ENCODE measurements around the gene ADGRD1. TPM values are rescaled to one million over a fixed set of nuclear protein-coding genes. Genes with fewer than 3 reads are reported as not detected.

The ADGRD1 gene
- polyA plus RNA-seq, 1 of the 3 experiments (the other 2 are of a cell fraction) = not detected

DNA sequence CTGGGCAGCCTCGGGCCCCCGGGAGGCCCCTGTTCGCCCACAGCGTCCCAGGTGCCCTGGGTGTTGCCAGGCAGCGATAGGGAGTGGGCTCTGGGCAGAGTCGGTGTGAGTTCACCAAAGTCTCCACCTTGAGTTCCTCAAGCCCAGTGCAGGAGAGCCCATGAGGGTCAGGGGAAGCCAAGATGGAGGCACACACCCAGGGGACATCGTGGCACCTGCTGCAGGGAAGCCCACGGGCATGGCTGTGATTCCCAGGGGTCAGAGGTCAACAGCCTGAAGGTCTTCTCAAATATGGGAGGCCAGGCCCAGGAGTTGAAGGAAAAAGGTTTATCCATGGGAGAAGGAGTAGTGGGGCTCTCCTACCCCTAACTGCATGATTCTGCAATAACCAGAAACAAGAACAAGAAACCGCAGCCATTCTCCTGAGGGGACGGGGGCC, 148.8 kb downstream of the ADGRD1 start:
- no peaks in the 10 kb centered on the region for H3K79me2 ChIP-seq (ENCODE audit: insufficient read depth)
- POLR2A ChIA-PET = no interaction called here
- H3K27ac ChIP-seq (ENCODE audit: low read depth in 2 of 2, low read length in 1 of 2) = no peak overlapping the region
- no peak for DNase-seq
- no peaks in the 10 kb centered on the region for H3K27me3 ChIP-seq (ENCODE audit: insufficient read depth)
- H2AFZ ChIP-seq (ENCODE audit: low read depth) = no peak overlapping the region
- no peak overlapping the region for H3K4me2 ChIP-seq
- TF ChIP-seq FOXM1 (IDR thresholded peaks at IDR 0.05; ENCODE audit: low read depth) (no peak), YY1 (IDR thresholded peaks at IDR 0.05; ENCODE audit: low read depth) (no peak), NRF1 (IDR thresholded peaks at IDR 0.05; ENCODE audit: low read depth, low read length) (no peak)
- peaks cover 0 to 11% of the 10 kb centered on the region in 2 experiments; a peak in 1 of 4 replicates for H3K4me1 ChIP-seq (ENCODE audit: control insufficient read depth in 1 of 2, insufficient read depth in 2 of 2, low read depth in 1 of 2, low read length in 1 of 2)
- CTCF ChIA-PET = interaction anchor here (2.4 to 6.2 kb wide), 10 partner anchors 12 to 731 kb away, joined by 7 to 164 read pairs (median 48); partner anchors contain the start of gene MMP17
- H3K36me3 ChIP-seq (replicated peaks in 1 of 2; ENCODE audit: control insufficient read depth in 1 of 2, insufficient read depth in 2 of 2, low read length in 1 of 2) = no peaks in the 10 kb centered on the region
- 67% methylated on average over 10 of the region's 10 CpGs for WGBS (ENCODE audit: low lambda C conversion rate)
- H3K4me3 ChIP-seq (ENCODE audit: low read depth in 2 of 2, low read length in 1 of 2) = no peak overlapping the region
- H3K9ac ChIP-seq = no peak overlapping the region
- H3F3A ChIP-seq (replicated peaks; ENCODE audit: insufficient read depth) = no peaks in the 10 kb centered on the region
- H4K20me1 ChIP-seq (ENCODE audit: insufficient read depth) = no peaks in the 10 kb centered on the region
- no peaks in the 10 kb centered on the region for H3K9me2 ChIP-seq
- H3K9me3 ChIP-seq = no peaks in the 10 kb centered on the region

DNA sequence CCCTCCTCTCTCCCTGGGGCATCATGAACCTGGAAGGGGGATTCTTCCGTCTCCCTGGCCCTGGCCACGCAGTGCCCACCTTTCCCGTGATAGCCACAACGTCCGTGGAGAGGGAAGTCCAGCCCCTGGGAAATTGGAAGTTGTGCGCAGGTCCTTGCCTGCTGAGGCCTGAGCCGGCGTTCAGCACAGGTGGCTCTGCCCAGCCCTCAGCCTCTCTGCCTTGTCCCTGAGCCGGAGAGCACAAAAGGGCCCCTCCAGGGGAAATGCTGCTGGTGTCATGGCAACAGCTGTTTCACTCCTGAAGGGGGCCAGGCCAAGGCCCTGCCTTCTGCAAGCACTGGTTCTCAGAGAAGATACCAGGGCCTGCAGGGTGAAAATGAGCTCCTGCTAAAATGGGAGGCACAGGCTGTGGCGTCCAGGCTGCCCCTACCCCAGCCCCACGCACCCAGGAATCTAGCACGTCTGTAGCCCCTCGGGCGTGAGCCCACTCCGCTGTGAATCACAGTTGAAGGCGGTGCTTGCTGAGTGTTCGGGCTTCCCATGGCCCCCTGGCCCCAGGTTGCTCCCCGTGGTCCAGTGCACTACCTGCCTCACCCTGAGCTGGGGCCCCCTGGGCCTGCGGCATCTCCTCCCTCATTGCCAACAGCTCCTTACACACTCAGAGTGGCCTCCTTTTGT, 149.4 kb downstream of the ADGRD1 start:
- TF ChIP-seq, protein P1, sequence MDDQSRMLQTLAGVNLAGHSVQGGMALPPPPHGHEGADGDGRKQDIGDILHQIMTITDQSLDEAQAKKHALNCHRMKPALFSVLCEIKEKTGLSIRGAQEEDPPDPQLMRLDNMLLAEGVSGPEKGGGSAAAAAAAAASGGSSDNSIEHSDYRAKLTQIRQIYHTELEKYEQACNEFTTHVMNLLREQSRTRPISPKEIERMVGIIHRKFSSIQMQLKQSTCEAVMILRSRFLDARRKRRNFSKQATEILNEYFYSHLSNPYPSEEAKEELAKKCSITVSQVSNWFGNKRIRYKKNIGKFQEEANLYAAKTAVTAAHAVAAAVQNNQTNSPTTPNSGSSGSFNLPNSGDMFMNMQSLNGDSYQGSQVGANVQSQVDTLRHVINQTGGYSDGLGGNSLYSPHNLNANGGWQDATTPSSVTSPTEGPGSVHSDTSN (IDR thresholded peaks at IDR 0.05) = no peak
- TF ChIP-seq MXI1 (IDR thresholded peaks at IDR 0.05; ENCODE audit: low read depth, low read length) = no peak
- Histone ChIP-seq H3K4me3 (ENCODE audit: low read depth in 2 of 2, low read length in 1 of 2) (no peak overlapping the region), H3K4me1 (ENCODE audit: control insufficient read depth in 1 of 2, insufficient read depth in 2 of 2, low read depth in 1 of 2, low read length in 1 of 2) (peaks cover 0 to 5% of the 10 kb centered on the region in 2 experiments; a peak in 1 of 4 replicates), H3K36me3 (replicated peaks in 1 of 2; ENCODE audit: control insufficient read depth in 1 of 2, insufficient read depth in 2 of 2, low read length in 1 of 2) (no peaks in the 10 kb centered on the region), H3K9me2 (no peaks in the 10 kb centered on the region), H3K79me2 (ENCODE audit: insufficient read depth) (no peaks in the 10 kb centered on the region), H4K20me1 (ENCODE audit: insufficient read depth) (no peaks in the 10 kb centered on the region), H3K9ac (no peak overlapping the region), H3K4me2 (no peak overlapping the region), H2AFZ (ENCODE audit: low read depth) (no peak overlapping the region), H3K9me3 (no peaks in the 10 kb centered on the region), H3F3A (replicated peaks; ENCODE audit: insufficient read depth) (no peaks in the 10 kb centered on the region), H3K27ac (ENCODE audit: low read depth in 2 of 2, low read length in 1 of 2) (no peak overlapping the region), H3K27me3 (ENCODE audit: insufficient read depth) (no peaks in the 10 kb centered on the region)
- WGBS (ENCODE audit: low lambda C conversion rate) = 62% methylated on average over 15 of the region's 19 CpGs
- ChIA-PET CTCF (interaction anchor here (1.0 to 6.2 kb wide), 19 partner anchors 12 to 730 kb away, joined by 3 to 164 read pairs (median 13); partner anchors contain the start of genes ADGRD1 and MMP17), POLR2A (no interaction called here)
- no peak for DNase-seq

DNA sequence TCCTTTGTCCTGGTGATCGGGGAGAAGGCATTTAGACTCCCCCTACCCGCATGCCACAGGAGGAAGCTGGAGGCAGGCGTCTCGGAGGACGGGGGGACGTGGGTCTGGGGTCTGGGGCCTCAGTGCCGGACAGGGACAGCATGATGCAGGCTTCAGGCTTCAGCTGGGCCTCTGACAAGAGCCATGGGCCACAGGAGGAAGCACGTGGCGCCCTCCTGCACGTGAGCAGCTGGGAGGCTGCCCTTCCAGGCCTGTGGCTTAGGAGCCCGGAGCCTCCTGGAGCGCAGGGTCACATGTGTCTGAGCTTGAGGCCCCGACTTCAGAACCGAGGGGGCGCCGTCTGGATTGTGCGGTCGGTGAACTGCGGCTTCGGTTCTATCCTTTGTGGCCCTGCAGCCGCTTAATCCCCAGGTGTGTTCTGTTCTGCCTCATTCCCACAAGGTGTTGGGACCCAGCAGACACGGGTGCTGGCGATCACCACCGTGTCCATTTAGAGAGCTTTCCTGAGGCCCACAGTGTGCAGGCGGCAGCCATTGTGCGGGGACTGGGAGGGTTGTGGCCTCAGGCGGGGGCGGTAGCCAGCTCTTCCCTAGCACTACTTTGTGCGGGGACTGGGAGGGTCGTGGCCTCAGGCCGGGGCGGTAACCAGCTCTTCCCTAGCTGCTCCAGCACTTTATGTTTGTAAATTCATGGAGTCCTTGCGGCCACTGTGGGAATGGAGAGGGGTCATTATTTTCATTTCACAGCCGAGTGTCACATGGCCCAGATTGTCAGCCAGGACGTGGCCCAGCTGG, 150.2 kb downstream of the ADGRD1 start:
- Histone ChIP-seq H3K9ac (no peak overlapping the region), H3K4me2 (no peak overlapping the region), H3K79me2 (ENCODE audit: insufficient read depth) (no peaks in the 10 kb centered on the region), H3F3A (replicated peaks; ENCODE audit: insufficient read depth) (no peaks in the 10 kb centered on the region), H3K4me3 (ENCODE audit: low read depth in 2 of 2, low read length in 1 of 2) (no peak overlapping the region), H3K27me3 (ENCODE audit: insufficient read depth) (no peaks in the 10 kb centered on the region), H3K27ac (ENCODE audit: low read depth in 2 of 2, low read length in 1 of 2) (no peak overlapping the region), H3K4me1 (ENCODE audit: control insufficient read depth in 1 of 2, insufficient read depth in 2 of 2, low read depth in 1 of 2, low read length in 1 of 2) (peaks cover 0 to 3% of the 10 kb centered on the region in 2 experiments; a peak in 1 of 4 replicates), H2AFZ (ENCODE audit: low read depth) (no peak overlapping the region), H3K9me2 (no peaks in the 10 kb centered on the region), H3K9me3 (no peaks in the 10 kb centered on the region), H4K20me1 (ENCODE audit: insufficient read depth) (no peaks in the 10 kb centered on the region), H3K36me3 (replicated peaks in 1 of 2; ENCODE audit: control insufficient read depth in 1 of 2, insufficient read depth in 2 of 2, low read length in 1 of 2) (no peaks in the 10 kb centered on the region)
- no peak for DNase-seq
- WGBS (ENCODE audit: low lambda C conversion rate) = 65% methylated on average over 27 of the region's 35 CpGs
- POLR2A ChIA-PET = interaction anchor here (0.6 to 1.2 kb wide), 2 partner anchors 117 to 726 kb away, joined by 3 read pairs; no protein-coding TSS in a partner anchor
- CTCF ChIA-PET = interaction anchor here (0.7 to 6.2 kb wide), 54 partner anchors 8 to 793 kb away, joined by 3 to 164 read pairs (median 5); partner anchors contain the start of genes ADGRD1 and MMP17
- TF ChIP-seq, protein P2, sequence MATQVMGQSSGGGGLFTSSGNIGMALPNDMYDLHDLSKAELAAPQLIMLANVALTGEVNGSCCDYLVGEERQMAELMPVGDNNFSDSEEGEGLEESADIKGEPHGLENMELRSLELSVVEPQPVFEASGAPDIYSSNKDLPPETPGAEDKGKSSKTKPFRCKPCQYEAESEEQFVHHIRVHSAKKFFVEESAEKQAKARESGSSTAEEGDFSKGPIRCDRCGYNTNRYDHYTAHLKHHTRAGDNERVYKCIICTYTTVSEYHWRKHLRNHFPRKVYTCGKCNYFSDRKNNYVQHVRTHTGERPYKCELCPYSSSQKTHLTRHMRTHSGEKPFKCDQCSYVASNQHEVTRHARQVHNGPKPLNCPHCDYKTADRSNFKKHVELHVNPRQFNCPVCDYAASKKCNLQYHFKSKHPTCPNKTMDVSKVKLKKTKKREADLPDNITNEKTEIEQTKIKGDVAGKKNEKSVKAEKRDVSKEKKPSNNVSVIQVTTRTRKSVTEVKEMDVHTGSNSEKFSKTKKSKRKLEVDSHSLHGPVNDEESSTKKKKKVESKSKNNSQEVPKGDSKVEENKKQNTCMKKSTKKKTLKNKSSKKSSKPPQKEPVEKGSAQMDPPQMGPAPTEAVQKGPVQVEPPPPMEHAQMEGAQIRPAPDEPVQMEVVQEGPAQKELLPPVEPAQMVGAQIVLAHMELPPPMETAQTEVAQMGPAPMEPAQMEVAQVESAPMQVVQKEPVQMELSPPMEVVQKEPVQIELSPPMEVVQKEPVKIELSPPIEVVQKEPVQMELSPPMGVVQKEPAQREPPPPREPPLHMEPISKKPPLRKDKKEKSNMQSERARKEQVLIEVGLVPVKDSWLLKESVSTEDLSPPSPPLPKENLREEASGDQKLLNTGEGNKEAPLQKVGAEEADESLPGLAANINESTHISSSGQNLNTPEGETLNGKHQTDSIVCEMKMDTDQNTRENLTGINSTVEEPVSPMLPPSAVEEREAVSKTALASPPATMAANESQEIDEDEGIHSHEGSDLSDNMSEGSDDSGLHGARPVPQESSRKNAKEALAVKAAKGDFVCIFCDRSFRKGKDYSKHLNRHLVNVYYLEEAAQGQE (IDR thresholded peaks at IDR 0.05; ENCODE audit: low read depth, low read length) = no peak
- TF ChIP-seq FOSL2 (IDR thresholded peaks at IDR 0.05; ENCODE audit: borderline replicate concordance, low read depth) (no peak), GABPA (IDR thresholded peaks at IDR 0.05; ENCODE audit: low read depth) (no peak), YY1 (IDR thresholded peaks at IDR 0.05; ENCODE audit: low read depth) (no peak), RXRA (IDR thresholded peaks at IDR 0.05; ENCODE audit: borderline replicate concordance, low read depth) (no peak), TAF1 (IDR thresholded peaks at IDR 0.05; ENCODE audit: borderline replicate concordance, low read depth, low read length) (no peak), POLR2AphosphoS5 (IDR thresholded peaks at IDR 0.05; ENCODE audit: low read depth, low read length) (no peak), FOXJ3 (CRISPR knock-in tag; IDR thresholded peaks at IDR 0.05) (no peak), EP300 (IDR thresholded peaks at IDR 0.05; ENCODE audit: borderline replicate concordance in 1 of 2, low read depth in 1 of 2, low read length in 1 of 2) (no peak), ELF1 (IDR thresholded peaks at IDR 0.05) (no peak)
- TF ChIP-seq, protein P3, sequence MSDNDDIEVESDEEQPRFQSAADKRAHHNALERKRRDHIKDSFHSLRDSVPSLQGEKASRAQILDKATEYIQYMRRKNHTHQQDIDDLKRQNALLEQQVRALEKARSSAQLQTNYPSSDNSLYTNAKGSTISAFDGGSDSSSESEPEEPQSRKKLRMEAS (IDR thresholded peaks at IDR 0.05; ENCODE audit: low read depth) = no peak

Data from SK-N-SH (cell line).